OCI-LY7 (cell line): ENCODE results near the gene SERPINE1. TPM values are rescaled to one million over a fixed set of nuclear protein-coding genes. Genes with fewer than 3 reads are reported as not detected.
A peak's percentile ranks its signal among the peaks of the same experiment; 100 is the strongest.

Experiments used
- BruUV-seq: library from RNA; stranded (reverse); fragments of 400-500 nt; replicated peaks from 2 replicates; lab custom pipeline; 2021; lab: Mats Ljungman, UMichigan
- CTCF ChIA-PET: fragments of 300-600 bp; sonication (Branson Sonifier 250); formaldehyde crosslinking; loops from one replicate; lab custom pipeline; 2022; ENCODE audit warnings: antibody characterized with exemption; ENCODE audit not compliant: unreplicated experiment; lab: Charles Lee
- POLR2A ChIA-PET: fragments of 300-600 bp; sonication (Branson Sonifier 250); formaldehyde crosslinking; loops from one replicate; lab custom pipeline; 2022; ENCODE audit warnings: antibody characterized with exemption; lab: Charles Lee
- DNase-seq: peaks from one replicate; pipeline ENCODE4 v3.0.0-alpha.2; 2015; ENCODE audit warnings: low spot score
- H2AFZ ChIP-seq: fragments of 200-600 bp; sonication (generic), shearing (Covaris generic); 2 replicates; pipeline ENCODE4 v1.6.1; 2014; ENCODE audit warnings: mild to moderate bottlenecking, antibody characterized with exemption, low read length, moderate library complexity
- H3K27ac ChIP-seq: fragments of 200-600 bp; sonication (generic); 2 replicates; pipeline ENCODE4 v1.5.1; 2014; ENCODE audit warnings: mixed run types, low read depth, mild to moderate bottlenecking, moderate library complexity, low read length, inconsistent platforms; ENCODE audit not compliant: poor library complexity, severe bottlenecking
- H3K36me3 ChIP-seq: fragments of 200-600 bp; sonication (generic); 2 replicates; pipeline ENCODE4 v1.6.1; 2014; ENCODE audit warnings: mild to moderate bottlenecking, antibody characterized with exemption, low read length, moderate library complexity, mixed read lengths; ENCODE audit not compliant: insufficient read depth
- H3K4me1 ChIP-seq: fragments of 200-600 bp; sonication (generic); 2 replicates; pipeline ENCODE4 v1.5.1; 2014; ENCODE audit warnings: mild to moderate bottlenecking, low read length; ENCODE audit not compliant: insufficient read depth, poor library complexity, severe bottlenecking
- H3K4me2 ChIP-seq: fragments of 200-600 bp; sonication (generic); 2 replicates; pipeline ENCODE4 v1.6.1; 2014; ENCODE audit warnings: mild to moderate bottlenecking, low read length
- H3K4me3 ChIP-seq: fragments of 200-600 bp; sonication (generic); 2 replicates; pipeline ENCODE4 v1.5.1; 2014; ENCODE audit warnings: mild to moderate bottlenecking, low read depth, low read length; ENCODE audit not compliant: poor library complexity, severe bottlenecking
- H3K79me2 ChIP-seq: fragments of 200-600 bp; sonication (generic); 2 replicates; pipeline ENCODE4 v1.6.1; 2016; ENCODE audit warnings: low read depth, mild to moderate bottlenecking, low read length, moderate library complexity, mixed read lengths; ENCODE audit not compliant: insufficient read depth
- H3K9me2 ChIP-seq: fragments of 200-600 bp; sonication (generic); 2 replicates; pipeline ENCODE4 v1.6.1; 2016; ENCODE audit warnings: mild to moderate bottlenecking, low read length, mixed read lengths; ENCODE audit not compliant: insufficient read depth
- H3K9me3 ChIP-seq: fragments of 200-600 bp; sonication (generic); 2 replicates; pipeline ENCODE4 v1.6.1; 2014; ENCODE audit warnings: mild to moderate bottlenecking, mixed run types, low read length, mixed read lengths
- H4K20me1 ChIP-seq: fragments of 200-600 bp; sonication (generic); 2 replicates; pipeline ENCODE4 v1.6.1; 2014; ENCODE audit warnings: mild to moderate bottlenecking, antibody characterized with exemption, low read length, moderate library complexity, mixed read lengths; ENCODE audit not compliant: insufficient read depth
- EZH2phosphoT487 ChIP-seq: fragments of 200-600 bp; sonication (generic); IDR thresholded peaks from 2 replicates; pipeline ENCODE4 v1.6.1; 2018; ENCODE audit warnings: low read depth, borderline replicate concordance, mild to moderate bottlenecking, mixed run types, antibody characterized with exemption, low read length, moderate library complexity, mixed read lengths
- intact Hi-C: fragments of 100-400 bp; cut with micrococcal nuclease; formaldehyde crosslinking; loops from one replicate; pipeline ENCODE4 v1.10.0; 2022; ENCODE audit not compliant: unreplicated experiment
- total RNA-seq, 2 experiments: library from RNA; depleted of rRNA in 1 of 2; stranded (reverse); fragments of >200 nt in 1 of 2; shearing (Covaris generic) in 1 of 2; gene quantifications; 2 replicates each; pipeline ENCODE4 v1.2.3, GENCODE V29; 2014 to 2022
- TF ChIP-seq, protein P1 (sequence below): fragments of 200-600 bp; sonication (generic); conservative IDR thresholded peaks from 2 replicates; pipeline ENCODE4 v1.5.1; 2014; ENCODE audit warnings: mild to moderate bottlenecking, antibody characterized with exemption, low read length, moderate library complexity, mixed read lengths

Gene SERPINE1
- total RNA-seq, 2 experiments from 2014 or later, result 0.42 TPM; not detected in 1

DNA sequence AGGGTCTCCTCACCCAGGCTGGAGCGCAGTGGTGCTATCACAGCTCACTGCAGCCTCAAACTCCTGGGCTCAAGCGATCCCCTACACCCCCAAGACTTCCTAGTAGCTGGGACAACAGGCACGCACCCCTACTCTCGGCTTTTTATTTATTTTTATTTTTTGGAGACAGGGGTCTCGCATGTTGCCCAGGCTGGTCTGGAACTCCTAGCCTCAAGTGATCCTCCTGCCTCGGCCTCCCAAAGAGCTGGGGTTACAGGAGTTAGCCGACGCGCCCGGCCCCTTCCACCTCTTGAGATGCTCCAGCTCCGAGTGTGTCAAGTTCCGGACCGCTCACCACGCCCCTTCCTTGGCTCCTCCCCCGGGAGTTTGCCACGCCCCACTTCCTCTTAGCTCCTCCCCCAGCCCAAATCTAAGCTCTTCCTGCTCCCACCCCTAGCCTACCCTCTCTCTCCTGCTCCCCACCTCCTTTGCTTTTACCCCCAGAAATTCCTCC lies 46.9 kb downstream of the SERPINE1 start:
- DNase-seq, result peak; percentile 78
- Histone ChIP-seq H3K9me2 (no peaks in the 10 kb centered on the region), H3K4me1 (peaks cover 26% of the 10 kb centered on the region), H3K36me3 (no peaks in the 10 kb centered on the region), H3K27ac (no peak overlapping the region), H3K79me2 (no peaks in the 10 kb centered on the region), H3K4me3 (peak overlapping the region; percentile 37), H4K20me1 (no peaks in the 10 kb centered on the region), H2AFZ (peak overlapping the region; percentile 83), H3K9me3 (no peaks in the 10 kb centered on the region), H3K4me2 (peak overlapping the region; percentile 61)
- intact Hi-C loops, result no loop called here
- BruUV-seq, result no TSS peak
- ChIA-PET CTCF (interaction anchor here (0.6 to 1.4 kb wide), 5 partner anchors 9 to 30 kb away, joined by 3 to 5 read pairs (median 4); no protein-coding TSS in a partner anchor), POLR2A (interaction anchor here (0.6 to 2.0 kb wide), 8 partner anchors 9 to 89 kb away, joined by 3 to 12 read pairs (median 4); partner anchors contain the start of genes TRIM56 and ZNHIT1)
- TF ChIP-seq, protein P1, sequence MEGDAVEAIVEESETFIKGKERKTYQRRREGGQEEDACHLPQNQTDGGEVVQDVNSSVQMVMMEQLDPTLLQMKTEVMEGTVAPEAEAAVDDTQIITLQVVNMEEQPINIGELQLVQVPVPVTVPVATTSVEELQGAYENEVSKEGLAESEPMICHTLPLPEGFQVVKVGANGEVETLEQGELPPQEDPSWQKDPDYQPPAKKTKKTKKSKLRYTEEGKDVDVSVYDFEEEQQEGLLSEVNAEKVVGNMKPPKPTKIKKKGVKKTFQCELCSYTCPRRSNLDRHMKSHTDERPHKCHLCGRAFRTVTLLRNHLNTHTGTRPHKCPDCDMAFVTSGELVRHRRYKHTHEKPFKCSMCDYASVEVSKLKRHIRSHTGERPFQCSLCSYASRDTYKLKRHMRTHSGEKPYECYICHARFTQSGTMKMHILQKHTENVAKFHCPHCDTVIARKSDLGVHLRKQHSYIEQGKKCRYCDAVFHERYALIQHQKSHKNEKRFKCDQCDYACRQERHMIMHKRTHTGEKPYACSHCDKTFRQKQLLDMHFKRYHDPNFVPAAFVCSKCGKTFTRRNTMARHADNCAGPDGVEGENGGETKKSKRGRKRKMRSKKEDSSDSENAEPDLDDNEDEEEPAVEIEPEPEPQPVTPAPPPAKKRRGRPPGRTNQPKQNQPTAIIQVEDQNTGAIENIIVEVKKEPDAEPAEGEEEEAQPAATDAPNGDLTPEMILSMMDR, result no peak
- TF ChIP-seq EZH2phosphoT487, result no peak

DNA sequence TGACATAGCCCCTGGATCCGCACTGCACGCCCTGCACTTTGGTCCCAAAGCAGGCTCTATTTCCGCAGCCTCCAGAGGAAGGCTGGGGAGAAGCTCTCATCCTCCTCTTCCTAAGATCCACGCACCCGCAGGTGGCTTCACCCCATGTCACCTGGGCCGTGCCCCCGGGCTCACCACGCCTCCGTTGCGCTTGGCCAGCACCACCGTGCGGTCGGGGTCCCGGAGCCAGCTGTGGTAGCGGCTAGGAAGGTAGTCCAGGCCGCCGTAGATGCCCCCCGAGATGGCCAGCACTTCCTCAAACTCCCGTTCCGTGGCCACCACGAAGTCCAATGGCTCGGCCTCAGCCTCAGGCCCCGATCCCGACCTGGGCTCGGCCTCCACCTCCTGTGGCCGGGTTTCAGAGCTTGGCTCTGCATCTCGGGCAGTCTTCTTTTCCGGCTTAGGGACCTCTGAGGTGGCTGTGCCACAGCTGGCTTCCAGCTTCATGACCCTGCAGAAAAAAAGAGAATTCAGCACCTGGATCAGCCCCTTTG lies 47.5 kb downstream of the SERPINE1 start:
- Histone ChIP-seq H3K79me2 (no peaks in the 10 kb centered on the region), H4K20me1 (no peaks in the 10 kb centered on the region), H3K36me3 (no peaks in the 10 kb centered on the region), H3K9me3 (no peaks in the 10 kb centered on the region), H2AFZ (peak overlapping the region; percentile 83), H3K4me2 (peak overlapping the region; percentile 61), H3K4me3 (peak overlapping the region; percentile 37), H3K9me2 (no peaks in the 10 kb centered on the region), H3K27ac (no peak overlapping the region), H3K4me1 (peaks cover 26% of the 10 kb centered on the region)
- ChIA-PET POLR2A (interaction anchor here (0.6 to 2.0 kb wide), 7 partner anchors 8 to 89 kb away, joined by 3 to 12 read pairs (median 4); partner anchors contain the start of genes TRIM56 and ZNHIT1), CTCF (interaction anchor here (0.6 to 1.4 kb wide), 5 partner anchors 8 to 30 kb away, joined by 3 to 5 read pairs (median 4); no protein-coding TSS in a partner anchor)
- intact Hi-C loops, result no loop called here
- no peak for DNase-seq
- no TSS peak for BruUV-seq
- TF ChIP-seq, protein P1, result no peak
- TF ChIP-seq EZH2phosphoT487, result no peak

DNA sequence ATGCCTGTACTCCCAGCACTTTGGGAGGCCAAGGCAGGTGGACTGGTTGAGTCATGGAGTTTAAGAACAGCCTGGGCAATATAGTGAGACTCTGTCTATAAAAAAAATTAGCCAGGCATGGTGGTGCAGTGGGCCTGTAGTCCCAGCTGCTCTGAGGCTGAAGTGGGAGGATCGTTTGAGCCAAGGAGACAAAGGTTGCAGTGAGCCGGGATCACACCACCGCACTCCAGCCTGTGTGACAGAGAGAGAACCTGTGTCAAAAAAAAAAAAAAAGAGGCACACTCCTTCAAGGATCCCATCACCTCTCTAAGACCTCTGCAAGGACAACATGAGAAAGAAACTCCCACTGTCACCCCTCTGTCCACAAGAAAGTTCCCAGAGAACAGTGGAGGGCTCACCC lies 48.8 kb downstream of the SERPINE1 start:
- Histone ChIP-seq H3K9me2 (no peaks in the 10 kb centered on the region), H4K20me1 (no peaks in the 10 kb centered on the region), H3K4me1 (peaks cover 26% of the 10 kb centered on the region), H2AFZ (no peak overlapping the region), H3K79me2 (no peaks in the 10 kb centered on the region), H3K9me3 (no peaks in the 10 kb centered on the region), H3K27ac (no peak overlapping the region), H3K4me3 (no peak overlapping the region), H3K4me2 (no peak overlapping the region), H3K36me3 (no peaks in the 10 kb centered on the region)
- ChIA-PET POLR2A (no interaction called here), CTCF (no interaction called here)
- no peak for DNase-seq
- TF ChIP-seq, protein P1, result no peak
- TF ChIP-seq EZH2phosphoT487, result no peak
- no TSS peak for BruUV-seq
- intact Hi-C loops, result no loop called here
